K562 (cell line): Measurements from ENCODE around the gene TP63. TPM values are rescaled to one million over a fixed set of nuclear protein-coding genes. Genes with fewer than 3 reads are reported as not detected.

Experiments
- ATAC-seq: fragments of 200-7000 bp; cut with Tn5 transposase; 3 replicates; pipeline ENCODE4 v1.9.1; 2020; ENCODE audit warnings: moderate library complexity
- BruUV-seq: library from RNA; stranded (reverse); fragments of 400-500 nt; replicated peaks from 2 replicates; lab custom pipeline; 2021; lab: Mats Ljungman, UMichigan
- CTCF ChIA-PET: fragments of 300-600 bp; formaldehyde crosslinking; extraction: SDS; loops from one replicate; lab custom pipeline; 2021; ENCODE audit warnings: low intra/inter-chr PET ratio; lab: Yijun Ruan, JAX
- POLR2A ChIA-PET: fragments of 300-600, 350-650 bp; sonication (Branson Sonifier 250); formaldehyde crosslinking; extraction: SDS; loops from one replicate; lab custom pipeline; 2021; ENCODE audit warnings: antibody characterized with exemption, inconsistent platforms; lab: Yijun Ruan, JAX
- DNase-seq, 4 experiments: peaks; one replicate each; pipeline versions ENCODE4 v3.0.0 to v3.0.0-alpha.2; 2011 to 2018; ENCODE audit warnings: low spot score in 3 of 4, mixed read lengths in 3 of 4; ENCODE audit errors: extremely low read depth in 1 of 4
- FAIRE-seq: peaks from 2 replicates; lab custom pipeline; 2011; peaks lifted over from hg19 to GRCh38; lab: Jason Lieb, UNC
- H2AFZ ChIP-seq: 2 replicates; pipeline ENCODE4 v1.6.0; 2011; ENCODE audit warnings: low read depth, low read length, control low read depth, inconsistent platforms
- H3K27ac ChIP-seq: fragments of 200-600 bp; 3 replicates; pipeline ENCODE4 v1.8.0; 2011; ENCODE audit warnings: low read depth, mild to moderate bottlenecking, control low read depth, inconsistent platforms, low read length, moderate library complexity, mixed read lengths; ENCODE audit errors: extremely low read depth
- H3K27me3 ChIP-seq, 2 experiments: fragments of 300-600 bp in 1 of 2; 2 replicates in 1 of 2; 3 replicates in 1 of 2; pipeline versions ENCODE4 v1.6.0 to v1.8.0; 2011; ENCODE audit warnings: inconsistent platforms in 2 of 2, low read length in 2 of 2, mild to moderate bottlenecking in 1 of 2, mixed read lengths in 1 of 2, moderate library complexity in 1 of 2; ENCODE audit not compliant: control insufficient read depth in 2 of 2, insufficient read depth in 2 of 2
- H3K36me3 ChIP-seq: fragments of 300-600 bp; 3 replicates; pipeline ENCODE4 v1.8.0; 2011; ENCODE audit warnings: mild to moderate bottlenecking, low read length, inconsistent platforms; ENCODE audit not compliant: control insufficient read depth, insufficient read depth
- H3K4me1 ChIP-seq, 2 experiments: fragments of 200-600 bp in 1 of 2; replicated peaks in 1 of 2; 2 replicates in 1 of 2; 3 replicates in 1 of 2; pipeline versions ENCODE4 v1.5.1 to v1.8.0; 2011; ENCODE audit warnings: inconsistent platforms in 2 of 2, low read length in 2 of 2, mild to moderate bottlenecking in 1 of 2, mixed read lengths in 1 of 2, moderate library complexity in 1 of 2; ENCODE audit not compliant: control insufficient read depth in 2 of 2, insufficient read depth in 2 of 2
- H3K4me2 ChIP-seq: 2 replicates; pipeline ENCODE4 v1.6.1; 2011; ENCODE audit warnings: low read length, control low read depth, inconsistent platforms, mixed read lengths; ENCODE audit not compliant: insufficient read depth
- H3K4me3 ChIP-seq: fragments of 200-600 bp; sonication (generic), shearing (Covaris generic); 2 replicates; pipeline ENCODE4 v1.5.1; 2016; ENCODE audit warnings: control low read depth, inconsistent platforms
- H3K79me2 ChIP-seq: fragments of 200-600 bp; 3 replicates; pipeline ENCODE4 v1.8.0; 2011; ENCODE audit warnings: low read length, inconsistent platforms; ENCODE audit not compliant: control insufficient read depth, insufficient read depth
- H3K9ac ChIP-seq, 2 experiments: 2 replicates each; pipeline versions ENCODE4 v1.6.0 to v1.6.1; 2011; ENCODE audit warnings: low read depth in 2 of 2, low read length in 2 of 2, control low read depth in 1 of 2, inconsistent platforms in 1 of 2, mild to moderate bottlenecking in 1 of 2, mixed read lengths in 1 of 2; ENCODE audit not compliant: insufficient read depth in 1 of 2
- H3K9me1 ChIP-seq: one replicate; pipeline ENCODE4 v1.6.0; 2011; ENCODE audit warnings: inconsistent platforms, mild to moderate bottlenecking, low read length, moderate library complexity; ENCODE audit not compliant: control insufficient read depth, insufficient read depth
- H3K9me3 ChIP-seq: replicated peaks from 2 replicates; pipeline ENCODE4 v1.5.1; 2011; ENCODE audit warnings: low read depth, low read length, inconsistent platforms; ENCODE audit not compliant: control insufficient read depth, insufficient read depth
- H4K20me1 ChIP-seq: replicated peaks from 2 replicates; pipeline ENCODE4 v1.6.1; 2011; ENCODE audit warnings: low read length, inconsistent platforms, mixed read lengths; ENCODE audit not compliant: control insufficient read depth, insufficient read depth
- ARID3B ChIP-seq: fragments of 250-450 bp; sonication (Bioruptor Pico); IDR thresholded peaks from 2 replicates; pipeline ENCODE4 v1.4.0; 2020; ENCODE audit warnings: borderline replicate concordance
- CBX5 ChIP-seq: IDR thresholded peaks from 2 replicates; pipeline ENCODE4 v1.6.1; 2014; ENCODE audit warnings: low read depth, borderline replicate concordance
- EHMT2 ChIP-seq: fragments of 450-650 bp; IDR thresholded peaks from 2 replicates; pipeline ENCODE4 v1.6.1; 2018; ENCODE audit warnings: antibody characterized with exemption
- IFI16 ChIP-seq: fragments of 250-450 bp; sonication (Bioruptor Pico); IDR thresholded peaks from 2 replicates; pipeline ENCODE4 v2.1.2; 2022; ENCODE audit warnings: mild to moderate bottlenecking, inconsistent platforms
- SNIP1 ChIP-seq: fragments of 450-650 bp; IDR thresholded peaks from 2 replicates; pipeline ENCODE4 v1.7.1; 2017; ENCODE audit warnings: low read depth, mild to moderate bottlenecking
- ZBTB49 ChIP-seq: sonication (generic); formaldehyde crosslinking; IDR thresholded peaks from 2 replicates; pipeline ENCODE4 v1.8.0; 2022; ENCODE audit warnings: missing genetic modification reagents, mild to moderate bottlenecking, borderline replicate concordance
- WGBS: fragments of 100-300 bp; shearing (Covaris generic); methylation state at CpG from one replicate; pipeline ENCODE4 v1.1.6; 2016; ENCODE audit warnings: low coverage, mixed read lengths; ENCODE audit not compliant: insufficient coverage; ENCODE audit errors: missing lambda C conversion rate; 5-methylcytosine and 5-hydroxymethylcytosine counted together
- in situ Hi-C: fragments of 300-500 bp; cut with MboI; formaldehyde crosslinking; loops from 4 replicates; pipeline ENCODE4 v1.15.0; 2018; ENCODE audit warnings: inconsistent platforms, mixed read lengths
- intact Hi-C: fragments of 100-400 bp; cut with micrococcal nuclease; formaldehyde crosslinking; loops from 2 replicates; pipeline ENCODE4 v1.14.2; 2022
- polyA plus RNA-seq, 8 experiments: library from polyadenylated mRNA; depleted of rRNA in 4 of 8; stranded (reverse) in 5 of 8; unstranded in 3 of 8; fragments of >200 nt; fragmentation: Nextera tagmentation in 2 of 8; fragmentation: Illumina TruSeq in 1 of 8; extraction: Ambion mirVana in 2 of 8; extraction: Trizol in 1 of 8; gene quantifications; 2 replicates each; pipeline versions ENCODE4 v1.2.1 to v1.2.3, GENCODE V29; 2011 to 2014; ENCODE audit warnings: inconsistent platforms in 1 of 8, missing spikeins in 1 of 8
- total RNA-seq, 7 experiments: library from RNA; depleted of rRNA in 6 of 7; stranded (reverse); fragments of >200 nt in 6 of 7; fragmentation: Illumina TruSeq in 2 of 7; extraction: Trizol in 2 of 7; gene quantifications; 2 replicates each; pipeline versions ENCODE4 v1.2.1 to v1.2.3, GENCODE V29; 2011 to 2021; ENCODE audit warnings: low replicate concordance in 1 of 7

TP63 gene
- total and polyA plus RNA-seq, 9 of the 15 experiments (the other 6 are each of a cell fraction or from before 2014, with no cell fraction given): 0.32 to 1.4 (median 0.50) TPM

GRCh38 chr3:189737619-189738018 is 106.4 kb downstream of the TP63 start:
- Histone ChIP-seq H4K20me1 (no peaks in the 10 kb centered on the region), H3K79me2 (no peaks in the 10 kb centered on the region), H3K4me2 (no peak overlapping the region), H3K27me3 (no peaks in the 10 kb centered on the region), H2AFZ (no peak overlapping the region), H3K4me3 (no peak overlapping the region), H3K9me3 (no peaks in the 10 kb centered on the region), H3K9me1 (no peaks in the 10 kb centered on the region), H3K36me3 (no peaks in the 10 kb centered on the region), H3K4me1 (no peaks in the 10 kb centered on the region), H3K9ac (no peak overlapping the region), H3K27ac (no peak overlapping the region)
- DNase-seq (no peak), ATAC-seq (no peak), FAIRE-seq (no peak)
- WGBS: 5% methylated on average over 2 of the region's 2 CpGs
- in situ Hi-C loops (no loop called here), intact Hi-C loops (no loop called here)
- CTCF ChIA-PET: no interaction called here
- no TSS peak for BruUV-seq
- POLR2A ChIA-PET: no interaction called here
- TF ChIP-seq IFI16 (CRISPR knock-in tag): no peak
- TF ChIP-seq EHMT2: no peak
- TF ChIP-seq ARID3B (CRISPR knock-in tag): no peak
- no peak for TF ChIP-seq SNIP1
- TF ChIP-seq CBX5: no peak
- TF ChIP-seq ZBTB49 (CRISPR knock-in tag): no peak
